ENCODE data around the gene BMP7.

Gene BMP7

DNA sequence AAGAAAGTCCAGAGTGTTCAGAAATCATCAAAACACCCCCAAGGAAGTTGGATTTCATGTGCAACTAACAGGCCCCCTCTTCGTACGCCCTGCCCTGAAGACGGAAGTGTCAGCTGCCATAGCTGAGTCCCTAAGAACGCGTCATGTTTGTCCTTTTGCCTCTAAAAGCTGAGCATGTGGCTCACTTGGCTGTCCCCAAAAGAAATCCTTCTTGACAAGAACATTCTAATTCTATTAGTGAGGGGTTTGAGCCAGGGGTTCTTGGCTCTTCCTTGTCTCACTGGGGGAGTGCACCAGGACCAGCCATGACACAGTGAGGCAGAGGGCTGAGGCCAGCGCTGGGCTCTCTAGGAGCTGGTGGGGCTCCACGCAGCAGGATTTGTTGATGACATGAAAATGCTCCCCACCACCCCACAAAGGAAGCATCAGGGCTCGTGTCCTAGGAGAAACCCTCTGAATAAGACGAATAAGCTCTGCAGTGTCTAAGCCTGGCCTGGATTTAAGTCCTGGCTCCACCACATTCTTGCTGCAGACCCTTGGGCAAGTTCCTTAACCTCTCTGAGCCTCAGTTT lies 43.2 kb upstream of the BMP7 start:
- TF ChIP-seq, protein P1, sequence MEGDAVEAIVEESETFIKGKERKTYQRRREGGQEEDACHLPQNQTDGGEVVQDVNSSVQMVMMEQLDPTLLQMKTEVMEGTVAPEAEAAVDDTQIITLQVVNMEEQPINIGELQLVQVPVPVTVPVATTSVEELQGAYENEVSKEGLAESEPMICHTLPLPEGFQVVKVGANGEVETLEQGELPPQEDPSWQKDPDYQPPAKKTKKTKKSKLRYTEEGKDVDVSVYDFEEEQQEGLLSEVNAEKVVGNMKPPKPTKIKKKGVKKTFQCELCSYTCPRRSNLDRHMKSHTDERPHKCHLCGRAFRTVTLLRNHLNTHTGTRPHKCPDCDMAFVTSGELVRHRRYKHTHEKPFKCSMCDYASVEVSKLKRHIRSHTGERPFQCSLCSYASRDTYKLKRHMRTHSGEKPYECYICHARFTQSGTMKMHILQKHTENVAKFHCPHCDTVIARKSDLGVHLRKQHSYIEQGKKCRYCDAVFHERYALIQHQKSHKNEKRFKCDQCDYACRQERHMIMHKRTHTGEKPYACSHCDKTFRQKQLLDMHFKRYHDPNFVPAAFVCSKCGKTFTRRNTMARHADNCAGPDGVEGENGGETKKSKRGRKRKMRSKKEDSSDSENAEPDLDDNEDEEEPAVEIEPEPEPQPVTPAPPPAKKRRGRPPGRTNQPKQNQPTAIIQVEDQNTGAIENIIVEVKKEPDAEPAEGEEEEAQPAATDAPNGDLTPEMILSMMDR (IDR thresholded peaks at IDR 0.05): no peak

DNA sequence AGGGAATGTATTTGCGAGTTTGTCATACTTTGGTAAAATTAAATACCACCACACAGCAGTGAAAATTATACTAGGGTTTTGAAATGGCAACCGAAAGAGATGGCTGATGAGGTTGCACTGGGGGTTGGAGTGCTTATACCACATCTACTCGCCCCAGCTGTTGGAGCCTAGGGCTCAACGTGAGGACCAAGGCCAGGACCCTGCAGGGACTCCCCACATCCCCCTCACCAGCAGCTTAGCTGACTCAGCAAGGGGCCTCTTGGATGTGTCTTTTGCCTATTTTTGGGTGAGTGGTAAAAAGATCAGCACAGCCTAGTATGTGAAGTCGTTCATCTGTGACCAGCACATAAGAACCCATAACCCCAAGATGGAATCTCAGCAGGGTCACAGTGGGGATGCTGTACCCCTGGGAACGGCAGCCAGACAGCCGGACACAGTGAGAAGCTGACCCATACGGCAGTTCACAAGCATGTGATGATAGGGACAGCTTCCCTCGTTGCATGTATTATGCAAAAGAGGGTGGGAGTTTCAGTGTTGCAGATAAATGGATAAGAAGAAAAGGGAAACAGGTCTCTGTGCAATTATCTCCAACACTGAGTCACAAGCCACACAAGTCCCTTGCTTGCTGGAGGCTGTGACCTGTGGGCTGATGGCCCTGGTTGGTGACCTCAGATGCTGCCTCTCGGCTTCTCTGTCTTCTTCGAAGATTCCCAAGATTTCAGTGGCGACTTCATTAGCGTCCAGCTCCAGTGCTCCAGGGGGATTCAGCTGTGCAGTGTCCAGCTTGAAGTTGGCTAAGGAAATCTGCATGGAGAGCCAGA lies 42.2 kb upstream of the BMP7 start:
- TF ChIP-seq, protein P1 (IDR thresholded peaks at IDR 0.05): no peak

DNA sequence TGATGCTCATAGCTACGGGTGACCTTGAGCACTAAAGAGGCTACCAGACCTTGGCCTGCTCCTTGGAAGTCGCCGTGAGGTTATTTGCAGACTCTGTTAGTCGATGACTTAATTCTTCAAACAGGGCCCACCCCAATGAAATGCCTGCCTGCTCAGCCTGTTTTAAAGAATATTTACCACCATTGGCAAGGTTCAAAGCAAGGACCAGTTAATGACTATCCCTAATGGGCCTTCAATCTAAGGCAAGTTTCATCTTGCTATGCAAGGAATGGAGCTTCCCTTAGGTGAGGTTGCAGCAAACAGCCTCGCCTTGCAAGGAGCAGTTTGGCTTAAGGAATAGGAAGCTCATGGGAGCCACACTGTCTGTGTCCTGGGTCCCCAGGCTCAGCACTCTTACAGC lies 40.3 kb upstream of the BMP7 start:
- TF ChIP-seq, protein P1 (IDR thresholded peaks at IDR 0.05): no peak

DNA sequence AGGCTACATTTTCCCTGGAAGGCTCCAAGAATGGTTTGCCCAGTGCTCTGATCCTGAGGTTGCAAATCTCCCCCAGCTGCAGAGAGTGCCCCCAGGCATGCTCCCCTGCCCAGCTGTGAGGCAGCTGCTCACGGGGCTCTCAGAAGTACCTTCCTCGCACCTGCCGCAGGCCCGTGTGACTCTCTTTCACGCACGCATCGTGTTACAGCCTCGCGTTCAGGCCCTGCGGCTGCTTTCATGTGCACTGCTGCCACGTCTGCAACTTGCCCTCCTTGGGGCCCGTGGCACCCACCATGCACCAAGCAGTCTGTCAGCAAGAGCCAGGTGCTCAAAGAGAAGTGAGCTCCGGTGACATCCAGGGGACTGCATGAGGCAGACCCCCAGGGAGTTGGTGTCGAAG lies 34.6 kb upstream of the BMP7 start:
- TF ChIP-seq, protein P1 (IDR thresholded peaks at IDR 0.05): no peak

DNA sequence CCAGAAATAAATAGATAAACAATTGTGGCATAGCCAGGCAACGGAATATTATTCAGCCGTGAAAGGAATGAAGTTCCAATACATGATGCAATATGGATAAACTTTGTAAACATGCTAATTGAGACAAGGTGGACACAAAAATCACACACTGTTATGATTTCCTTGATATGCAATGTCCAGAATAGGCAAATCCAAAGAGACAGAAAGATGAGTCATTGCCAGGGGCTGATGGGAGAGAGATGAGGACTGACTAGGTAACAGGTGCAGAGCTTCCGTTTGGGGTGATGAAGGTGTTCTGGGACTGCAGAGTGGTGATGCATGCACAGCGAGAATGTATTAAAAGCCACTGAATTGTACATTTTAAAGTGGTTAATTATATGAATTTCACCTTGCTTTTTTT lies 32.0 kb upstream of the BMP7 start:
- TF ChIP-seq, protein P1 (IDR thresholded peaks at IDR 0.05): no peak

DNA sequence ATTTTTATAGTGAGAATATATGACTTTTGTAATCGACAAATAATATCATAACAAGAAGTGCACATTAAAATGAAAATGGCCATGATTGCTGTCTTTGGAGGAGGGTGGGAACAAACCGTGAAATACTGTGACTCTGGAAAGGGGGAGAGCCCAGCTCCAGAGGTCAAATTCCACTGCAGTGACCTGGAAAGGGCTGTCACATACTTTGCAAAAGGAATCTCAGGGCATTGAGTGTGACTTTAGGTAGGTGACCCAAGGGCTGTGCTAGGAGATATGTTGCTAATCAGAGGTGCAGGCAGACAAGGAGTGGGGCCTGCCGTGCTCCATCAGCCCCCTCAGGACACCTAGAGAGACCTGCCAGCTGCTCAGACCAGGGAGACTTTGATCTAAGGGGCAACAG lies 28.1 kb upstream of the BMP7 start:
- TF ChIP-seq, protein P1 (IDR thresholded peaks at IDR 0.05): no peak

DNA sequence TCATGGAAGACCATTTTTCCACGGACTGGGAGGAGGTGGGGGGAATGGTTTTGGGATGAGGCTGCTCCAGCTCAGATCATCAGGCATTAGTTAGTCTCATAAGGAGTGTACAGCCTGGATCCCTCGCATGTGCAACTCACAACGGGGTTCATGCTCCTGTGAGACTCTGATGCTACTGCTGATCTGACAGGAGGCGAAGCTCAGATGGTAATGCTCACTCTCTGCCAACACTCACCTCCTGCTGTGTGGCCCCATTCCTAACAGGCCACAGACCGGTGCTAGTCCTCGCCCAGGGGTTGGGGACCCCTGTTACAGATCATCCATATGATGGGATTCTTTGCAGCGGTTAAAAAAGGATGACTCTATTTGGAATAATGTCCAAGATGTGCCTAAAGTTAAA lies 27.6 kb upstream of the BMP7 start:
- TF ChIP-seq, protein P1 (IDR thresholded peaks at IDR 0.05): no peak

Measured in LNCAP (cell line).